Inferior parietal cortex (tissue), 1 donor: ENCODE measurements around the gene MRPL28.
"Not testable (repeated sequence)": the region's sequence is repeated elsewhere in the genome, so short reads cannot be mapped to it uniquely, and the experiment has no call there.

Experiments used
- DNase-seq: peaks from one replicate; pipeline ENCODE4 v3.0.0-alpha.2; 2016; ENCODE audit errors: extremely low spot score

The MRPL28 gene

DNA sequence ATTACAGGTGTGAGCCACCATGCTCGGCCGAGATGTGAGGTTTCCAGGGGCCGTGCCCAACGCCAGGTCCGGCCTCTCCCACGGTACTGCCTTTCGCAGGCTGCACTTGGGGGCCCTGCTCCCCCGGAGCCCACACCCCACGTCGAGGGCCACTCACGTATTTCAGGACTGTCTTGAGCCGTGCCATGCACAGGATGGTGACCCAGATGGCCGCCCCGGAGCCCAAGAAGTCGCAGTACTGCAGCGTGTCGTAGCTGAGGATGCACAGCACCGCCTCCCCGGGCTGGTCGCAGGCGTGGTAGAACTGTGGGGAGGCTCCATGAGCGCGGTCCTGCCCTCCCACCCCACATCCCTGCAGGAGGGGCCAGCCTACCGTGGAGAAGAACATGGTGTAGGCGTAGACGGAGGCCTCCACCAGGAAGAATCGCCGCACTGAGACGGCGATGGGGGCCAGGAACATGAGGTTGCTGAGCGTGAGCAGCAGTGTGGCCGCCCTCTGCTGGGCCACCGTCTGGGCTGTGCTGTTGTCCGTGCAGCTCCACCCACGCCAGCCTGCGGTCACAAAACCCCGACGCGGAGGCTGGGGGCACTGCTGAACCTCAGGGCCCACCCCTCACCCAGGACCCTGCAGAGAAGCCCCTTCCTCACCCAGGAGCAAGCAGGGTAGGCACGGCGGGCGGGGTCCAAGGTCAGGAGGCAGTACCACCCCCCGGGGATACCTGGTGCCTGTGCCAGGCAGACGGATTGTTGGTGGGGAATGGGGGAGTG, 3.7 kb upstream of the MRPL28 start:
- DNase-seq: no peak

DNA sequence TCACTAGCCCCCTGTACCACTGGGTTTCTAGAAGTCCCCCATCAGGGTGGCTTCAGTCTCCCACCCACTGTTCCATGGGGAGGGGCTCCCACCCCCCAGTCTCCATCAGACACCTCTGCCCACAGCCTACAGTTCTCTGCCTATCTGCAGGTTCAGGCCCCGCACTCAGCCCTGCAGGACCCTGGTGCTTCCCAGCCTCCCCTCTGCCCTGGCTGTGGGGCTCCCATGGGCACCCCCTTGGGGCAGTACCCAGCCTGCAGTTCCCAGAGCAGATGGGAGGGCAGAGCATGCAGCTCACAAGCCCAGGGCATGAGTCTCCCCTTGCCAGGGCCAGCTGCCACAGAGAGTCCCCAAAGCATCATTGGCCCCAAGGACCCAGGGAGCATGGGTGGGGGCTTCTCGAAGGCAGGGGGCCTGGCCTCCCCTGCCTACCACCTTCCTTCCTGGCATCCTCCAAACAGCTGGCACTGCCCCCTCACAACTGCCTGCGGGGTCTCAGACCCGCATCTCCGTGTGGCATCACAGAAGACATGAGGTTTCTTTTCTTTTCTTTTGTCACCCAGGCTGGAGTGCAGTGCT, 2.8 kb upstream of the MRPL28 start:
- no peak for DNase-seq

DNA sequence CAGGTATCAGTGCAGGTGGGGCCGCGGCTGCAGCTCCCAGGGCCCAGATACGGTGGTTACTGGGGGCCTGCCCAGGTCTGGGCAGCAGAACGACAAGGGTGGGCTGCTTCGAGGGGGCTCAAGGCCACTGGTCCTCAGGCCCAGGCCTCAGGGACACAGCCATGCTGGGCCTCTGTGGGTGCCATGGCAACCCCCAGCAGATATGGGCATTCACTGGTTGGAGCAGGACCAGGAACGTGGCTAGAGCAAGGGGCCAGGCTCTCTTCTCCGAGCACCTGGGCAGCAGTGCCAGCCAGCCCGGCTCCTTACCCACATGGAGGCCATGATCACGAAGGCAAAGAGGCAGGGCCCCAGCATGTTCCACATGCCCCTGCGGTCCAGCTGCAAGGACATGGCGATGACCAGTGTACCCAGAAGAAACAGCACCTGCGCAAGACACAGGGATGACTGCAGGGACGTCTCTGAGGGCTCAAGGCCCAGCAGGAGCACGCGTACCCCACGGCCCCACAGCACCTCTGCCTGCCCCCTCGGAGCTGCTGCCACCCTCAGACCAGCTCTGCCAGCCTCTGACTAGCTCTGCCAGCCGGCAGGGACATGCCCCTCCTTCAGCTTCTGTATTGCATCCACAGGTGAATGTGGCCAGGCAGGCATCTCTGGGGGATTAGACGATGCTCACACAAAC, 2.1 kb upstream of the MRPL28 start:
- DNase-seq: no peak

DNA sequence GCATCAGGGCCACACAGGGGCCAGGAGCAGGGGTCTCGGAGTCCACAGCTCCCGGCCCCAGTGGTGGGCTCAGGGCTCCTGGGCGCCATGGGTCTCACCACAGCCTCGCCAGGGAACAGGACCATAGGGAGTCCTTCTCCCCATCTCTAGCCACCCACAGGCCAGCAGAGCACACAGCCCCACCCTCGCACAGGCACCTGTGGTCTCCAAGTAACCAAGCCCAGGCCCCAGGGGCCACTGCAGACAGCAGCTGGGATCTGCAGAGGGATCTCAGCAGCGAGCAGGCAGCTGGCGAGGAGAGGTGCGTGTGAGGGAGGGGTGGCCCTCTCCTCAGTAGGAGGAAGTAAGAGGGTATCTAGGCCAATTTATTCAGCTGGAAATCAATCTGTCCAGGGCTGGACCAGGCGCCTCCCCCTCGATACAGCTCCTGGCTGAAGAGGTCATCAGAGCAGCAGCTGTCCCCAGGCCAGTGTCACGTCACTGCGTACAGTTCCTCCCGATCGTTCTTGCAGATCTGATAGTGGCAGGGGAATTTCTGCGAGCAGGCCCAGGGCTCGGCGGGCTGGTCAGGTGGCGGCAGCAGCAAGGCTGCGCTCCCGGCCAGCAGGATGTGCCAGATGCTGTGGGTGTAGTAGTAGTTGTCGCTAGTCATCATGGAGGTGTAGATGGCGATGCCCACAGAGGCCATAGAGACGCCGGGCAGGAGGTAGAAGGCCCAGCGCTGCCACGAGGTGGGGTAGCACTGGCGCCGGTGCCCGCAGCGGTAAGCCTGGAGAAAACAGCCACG, 1.4 kb upstream of the MRPL28 start:
- no peak for DNase-seq

DNA sequence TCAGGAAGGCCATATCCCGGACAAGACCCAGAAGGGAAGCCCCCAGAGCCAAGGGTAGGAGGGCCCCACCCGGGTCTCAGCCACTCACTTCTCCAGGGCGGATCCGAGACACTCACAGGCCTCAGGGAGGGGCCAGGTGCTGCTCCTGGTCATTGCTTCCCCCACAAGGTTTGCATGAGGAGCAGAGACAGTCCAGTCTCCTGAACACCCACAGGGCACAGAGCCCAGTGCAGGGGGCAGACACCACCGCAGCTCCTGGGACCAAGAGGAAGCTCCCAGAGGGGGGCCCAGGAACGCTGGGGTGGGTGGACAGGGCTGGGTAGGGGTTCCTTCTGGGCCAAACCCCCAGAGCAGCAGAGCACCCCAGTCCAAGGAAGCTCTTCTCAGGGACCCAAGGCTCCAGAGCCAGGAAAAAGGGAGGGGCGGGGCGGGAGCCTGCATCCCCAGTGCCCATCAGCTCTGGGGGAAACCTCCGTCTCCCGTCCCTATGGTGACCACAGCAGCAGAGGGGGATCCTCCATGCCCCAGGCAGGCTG, 709 bp upstream of the MRPL28 start:
- DNase-seq: no peak

DNA sequence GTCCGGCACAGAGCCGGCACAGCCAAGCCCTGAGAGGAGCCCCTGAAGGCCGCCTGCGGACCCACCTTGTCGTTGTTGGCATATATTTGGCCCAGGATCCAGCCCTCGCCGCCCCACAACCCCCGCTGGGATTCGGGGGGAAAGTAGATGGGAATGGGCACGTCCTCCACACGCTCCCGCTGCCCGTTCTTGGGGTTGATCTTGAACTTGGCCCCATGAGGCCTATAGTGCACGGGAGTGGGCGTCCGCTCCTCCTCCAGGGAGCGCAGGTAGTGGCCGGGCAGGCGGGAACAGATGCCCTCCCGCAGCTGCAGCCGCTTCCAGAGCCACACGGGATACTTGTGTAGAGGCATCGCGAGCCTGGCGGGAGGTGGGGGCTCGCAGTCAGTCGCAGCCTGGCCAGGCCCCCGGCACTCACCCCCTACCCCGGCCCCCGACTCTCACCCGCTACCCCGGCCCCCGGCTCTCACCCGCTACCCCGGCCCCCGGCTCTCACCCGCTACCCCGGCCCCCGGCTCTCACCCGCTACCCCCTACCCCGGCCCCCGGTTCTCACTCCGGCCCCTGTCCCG, 387 bp downstream of the MRPL28 start:
- DNase-seq: no peak

DNA sequence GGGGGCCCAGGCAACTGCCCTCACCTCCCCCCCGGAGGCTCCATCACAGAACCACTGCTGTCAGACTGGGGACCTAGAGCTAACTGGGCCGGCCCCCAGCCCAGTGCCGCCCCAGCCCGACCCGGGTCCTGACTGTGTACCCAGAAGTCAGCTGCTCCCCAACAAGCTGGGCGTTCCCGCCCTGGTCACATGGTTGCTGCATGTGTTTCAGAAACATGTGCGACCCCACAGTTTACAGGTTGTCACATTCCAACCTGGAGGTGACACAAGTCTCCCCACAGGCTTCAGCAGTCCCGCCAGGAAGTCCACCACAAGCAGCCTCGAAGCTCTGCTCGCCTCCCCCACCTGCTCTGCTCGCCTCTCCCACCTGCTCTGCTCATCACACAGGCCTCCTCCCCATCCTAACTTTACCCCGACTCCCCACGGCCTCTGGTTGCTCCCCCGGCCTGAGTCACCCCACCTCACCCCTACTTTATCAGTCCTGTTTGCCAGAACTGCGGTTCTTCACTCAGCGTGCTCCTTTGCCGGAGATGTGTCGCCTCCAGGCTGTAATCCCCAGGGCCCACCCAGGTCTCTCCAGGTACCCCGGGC, 968 bp downstream of the MRPL28 start:
- DNase-seq: no peak

DNA sequence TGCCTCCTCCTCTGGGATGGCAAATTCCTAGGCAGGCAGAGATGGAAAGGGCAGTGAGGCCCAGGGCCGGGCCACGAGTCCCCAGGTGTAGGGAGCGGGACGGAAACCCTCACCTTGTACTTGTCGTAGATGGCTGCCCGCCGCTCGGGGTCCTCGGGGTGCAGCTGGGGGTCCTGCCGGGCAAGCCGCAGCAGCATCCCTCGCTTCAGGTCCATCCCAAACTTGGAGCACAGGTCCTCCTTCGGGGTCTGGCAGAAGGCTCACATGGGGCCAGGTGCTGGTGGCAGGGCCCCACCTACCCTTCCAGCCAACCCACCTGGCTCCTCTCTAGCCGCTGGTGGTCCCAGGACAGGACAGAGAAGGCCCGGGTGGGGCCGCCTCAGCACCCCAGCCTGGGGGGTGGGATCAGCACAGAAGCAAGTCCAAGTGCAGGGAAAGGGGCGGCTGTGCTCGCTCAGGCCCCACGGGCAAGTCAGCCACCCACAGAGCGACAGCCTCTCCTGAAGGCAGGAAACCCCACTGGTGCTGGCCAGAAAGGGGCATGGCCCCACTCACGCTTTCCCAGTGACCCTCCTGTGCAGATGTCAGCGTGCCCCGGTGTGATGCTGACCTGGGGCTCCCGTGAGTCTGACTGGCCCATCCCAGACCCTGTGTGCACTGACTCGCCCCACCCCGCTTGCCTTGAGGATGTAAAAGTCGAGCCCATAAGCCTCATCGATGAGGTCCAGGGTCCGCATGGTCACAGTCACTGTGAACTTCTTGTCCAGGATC, 1.8 kb downstream of the MRPL28 start:
- no peak for DNase-seq

DNA sequence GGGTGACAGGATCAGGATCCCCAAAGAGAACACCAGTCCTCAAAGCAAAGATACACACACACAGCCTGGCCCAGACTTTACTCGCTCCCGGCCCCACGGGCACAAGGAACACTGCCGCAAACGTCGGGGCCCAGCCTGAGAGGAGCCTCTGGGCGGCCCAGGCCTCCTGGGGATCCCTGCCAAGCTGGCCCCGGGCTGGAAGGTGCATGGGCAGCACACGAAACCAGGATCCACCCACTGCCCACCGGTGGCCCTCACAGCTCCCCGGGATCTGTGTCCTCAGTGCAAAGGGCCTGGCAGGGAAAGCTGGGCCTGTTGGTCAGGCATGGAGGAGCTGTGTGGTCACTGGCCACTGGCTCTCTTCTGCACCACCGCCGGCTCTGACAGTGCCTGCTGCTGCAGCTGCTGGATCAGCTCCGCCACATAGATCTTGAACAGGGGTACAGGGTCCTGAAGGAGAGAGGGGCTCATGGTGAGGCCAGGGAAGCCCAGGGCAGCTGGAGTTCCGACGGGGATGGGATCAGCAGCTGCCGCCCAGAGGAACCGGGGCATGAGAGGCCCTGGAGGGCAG, 2.9 kb downstream of the MRPL28 start:
- DNase-seq: no peak

DNA sequence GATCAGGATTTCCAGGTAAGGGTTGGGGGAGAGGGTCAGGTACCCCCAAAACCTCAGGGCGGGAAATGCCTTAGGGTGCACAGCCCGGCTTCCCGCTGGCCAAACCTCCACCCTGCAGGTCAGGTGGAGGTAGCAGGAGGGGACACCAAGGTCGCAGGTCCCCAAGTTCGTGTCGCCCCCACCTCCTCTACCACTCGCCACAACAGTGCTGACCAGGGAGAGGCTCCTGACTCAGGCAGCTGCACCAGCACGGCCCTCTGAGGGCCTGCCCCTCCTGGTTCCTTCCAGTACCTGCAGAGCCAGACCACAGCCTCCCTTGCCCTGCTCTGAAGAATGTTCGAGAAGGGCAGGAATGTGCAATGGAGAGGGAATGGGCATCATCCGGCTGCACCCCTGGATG, 3.9 kb downstream of the MRPL28 start:
- no peak for DNase-seq

DNA sequence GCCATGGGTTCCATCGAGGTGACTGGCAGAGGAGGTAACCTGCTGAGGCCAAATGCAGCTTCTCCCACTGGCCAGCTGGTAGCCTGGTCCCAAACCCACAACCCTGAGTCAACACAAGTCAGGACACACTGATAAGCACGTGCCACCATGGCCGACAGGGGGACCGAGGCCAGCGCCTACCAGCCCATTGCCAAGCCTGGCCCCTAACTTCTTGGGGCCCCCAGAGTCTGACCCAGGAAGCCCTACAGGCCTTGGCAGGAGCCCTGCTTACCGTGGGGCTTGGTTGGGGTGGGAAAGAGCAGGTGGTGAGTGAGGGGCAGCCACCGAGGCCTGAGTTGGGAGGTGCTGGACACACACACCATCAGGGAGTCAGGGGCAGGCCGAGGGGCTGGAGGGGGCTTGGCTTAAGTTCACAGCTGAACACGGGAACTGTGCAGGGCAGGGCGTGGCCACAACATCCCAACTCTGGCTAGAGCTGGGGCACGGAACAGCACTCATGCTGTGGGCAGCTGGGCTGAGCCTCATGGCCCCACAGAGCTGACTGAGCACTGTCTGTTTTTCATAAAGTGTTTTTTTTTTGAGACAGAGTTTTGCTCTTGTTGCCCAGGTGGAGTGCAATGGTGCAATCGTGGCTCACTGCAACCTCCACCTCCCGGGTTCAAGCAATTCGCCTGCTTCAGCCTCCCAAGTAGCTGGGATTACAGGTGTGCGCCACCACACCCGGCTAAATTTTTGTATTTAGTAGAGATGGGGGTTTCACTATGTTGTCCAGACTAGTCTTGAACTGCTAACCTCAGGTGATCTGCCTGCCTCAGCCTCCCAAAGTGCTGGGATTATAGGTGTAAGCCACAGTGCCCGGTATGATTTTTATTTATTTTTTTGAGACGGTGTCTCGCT, 5.5 kb downstream of the MRPL28 start:
- DNase-seq: no peak

DNA sequence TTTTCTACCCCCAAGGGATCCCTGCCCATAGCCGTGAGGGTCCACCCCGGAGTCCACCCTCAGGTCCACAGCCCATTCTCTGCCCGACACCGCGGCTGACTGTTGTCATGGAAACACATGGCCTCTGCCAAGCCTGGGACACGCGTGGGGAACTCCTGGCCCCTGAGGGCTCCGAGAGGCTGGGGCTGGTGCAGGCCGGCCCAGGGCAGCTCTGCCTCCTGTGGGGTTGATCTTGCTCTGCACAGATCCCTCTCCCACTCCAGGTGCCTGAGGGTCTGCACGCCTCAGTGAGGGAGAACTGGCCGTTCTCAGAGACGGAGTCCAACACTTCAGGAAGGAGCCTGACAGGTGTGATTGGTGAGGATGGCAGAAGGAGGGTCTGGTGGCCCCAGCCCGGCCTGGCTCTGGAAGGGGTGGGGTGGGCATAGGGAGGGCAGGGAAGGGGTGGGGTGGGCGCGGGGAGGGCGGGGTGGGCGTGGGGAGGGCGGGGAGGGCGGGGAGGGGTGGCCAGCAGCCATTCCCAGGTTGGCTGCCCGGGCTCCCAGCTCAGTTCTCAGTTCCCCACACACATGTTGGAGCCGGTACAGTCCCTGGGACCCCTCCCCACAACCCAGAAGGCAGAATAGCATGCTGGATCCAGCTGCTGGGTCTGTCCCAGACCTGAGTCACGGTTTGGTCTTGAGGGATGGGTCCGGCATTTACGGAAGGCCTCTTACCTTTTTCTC, 6.4 kb downstream of the MRPL28 start:
- DNase-seq: no peak

DNA sequence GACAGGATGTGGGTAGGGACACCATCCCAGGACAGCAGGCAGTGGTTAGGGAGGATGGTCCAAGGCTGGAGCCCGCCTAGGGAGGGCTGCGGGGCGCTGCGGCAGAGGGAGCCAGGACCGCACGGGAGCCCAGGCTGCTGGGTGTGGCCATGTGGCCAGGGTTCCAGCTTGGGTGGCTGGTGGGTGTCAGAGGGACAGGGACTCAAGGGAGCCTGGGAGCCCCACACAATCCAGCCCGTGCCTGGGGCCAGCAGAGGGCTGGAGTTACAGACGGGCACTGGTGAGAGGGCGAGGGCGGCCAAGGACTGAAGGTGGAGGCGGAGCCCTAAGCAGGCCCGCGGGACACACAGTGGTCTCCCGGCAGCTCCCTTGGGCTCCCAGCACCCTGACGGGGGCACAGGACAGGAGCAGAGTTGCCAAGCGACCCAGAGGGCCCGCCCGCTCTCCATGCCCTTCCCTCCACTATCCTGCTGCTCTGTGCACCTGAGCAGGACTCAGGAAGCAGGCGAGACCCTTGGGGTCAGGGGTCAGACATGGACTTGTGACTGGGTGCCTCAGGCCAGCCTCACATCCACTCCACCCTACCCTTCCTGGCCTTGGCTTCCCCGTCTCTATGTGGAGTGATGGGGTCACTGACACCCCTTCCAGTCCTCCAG, 7.1 kb downstream of the MRPL28 start:
- no peak for DNase-seq

DNA sequence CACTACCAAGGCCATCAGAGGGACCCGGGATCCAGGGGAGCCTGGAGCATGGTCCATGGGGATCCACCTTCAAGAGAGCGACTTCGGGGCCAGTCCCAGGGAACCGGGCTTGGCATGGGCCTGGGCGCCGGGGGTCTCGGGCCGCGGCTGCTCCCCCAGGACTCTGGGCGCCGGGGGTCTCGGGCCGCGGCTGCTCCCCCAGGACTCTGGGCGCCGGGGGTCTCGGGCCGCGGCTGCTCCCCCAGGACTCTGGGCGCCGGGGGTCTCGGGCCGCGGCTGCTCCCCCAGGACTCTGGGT, 7.7 kb downstream of the MRPL28 start:
- not testable (repeated sequence) for DNase-seq

DNA sequence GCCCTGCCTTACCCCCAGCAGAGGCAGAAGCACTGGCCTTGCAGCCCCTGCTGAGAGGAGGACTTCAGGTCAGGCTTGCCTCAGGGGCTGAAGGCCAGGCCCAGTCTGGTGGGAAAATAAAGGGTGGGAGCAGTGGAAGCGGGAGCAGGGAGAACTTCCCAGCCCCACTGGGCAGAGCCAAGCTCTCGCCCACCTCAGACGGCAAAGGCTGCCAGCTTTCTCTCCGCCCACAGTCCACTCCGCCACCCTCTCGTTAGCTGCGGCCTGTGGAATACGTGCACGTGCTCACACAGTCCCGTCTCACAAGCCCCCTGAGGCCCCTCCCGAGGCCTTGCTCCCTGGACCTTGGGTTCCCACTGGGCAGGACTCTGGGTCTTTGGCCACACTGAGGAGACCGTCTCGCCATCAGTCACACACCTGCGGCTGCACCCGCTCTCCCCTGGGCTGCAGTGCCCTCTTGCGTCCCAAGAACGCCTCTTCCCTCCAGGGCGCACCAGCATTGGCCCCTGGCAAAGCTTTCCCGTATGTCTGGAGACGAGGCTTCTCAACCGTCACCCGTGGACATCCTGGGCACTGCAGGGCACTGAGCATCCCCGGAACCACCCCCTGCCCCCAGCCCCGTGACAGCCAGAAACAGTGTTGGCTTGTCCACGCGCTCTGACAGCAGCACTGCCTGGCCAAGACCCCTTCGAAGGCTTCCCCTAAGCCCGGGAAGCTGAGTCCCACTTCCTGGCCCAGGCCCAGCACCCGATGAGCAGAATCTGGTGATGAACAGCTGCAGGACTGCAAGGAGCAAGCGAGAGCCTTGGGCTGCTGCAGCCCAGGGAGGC, 8.3 kb downstream of the MRPL28 start:
- DNase-seq: peak; percentile 74

DNA sequence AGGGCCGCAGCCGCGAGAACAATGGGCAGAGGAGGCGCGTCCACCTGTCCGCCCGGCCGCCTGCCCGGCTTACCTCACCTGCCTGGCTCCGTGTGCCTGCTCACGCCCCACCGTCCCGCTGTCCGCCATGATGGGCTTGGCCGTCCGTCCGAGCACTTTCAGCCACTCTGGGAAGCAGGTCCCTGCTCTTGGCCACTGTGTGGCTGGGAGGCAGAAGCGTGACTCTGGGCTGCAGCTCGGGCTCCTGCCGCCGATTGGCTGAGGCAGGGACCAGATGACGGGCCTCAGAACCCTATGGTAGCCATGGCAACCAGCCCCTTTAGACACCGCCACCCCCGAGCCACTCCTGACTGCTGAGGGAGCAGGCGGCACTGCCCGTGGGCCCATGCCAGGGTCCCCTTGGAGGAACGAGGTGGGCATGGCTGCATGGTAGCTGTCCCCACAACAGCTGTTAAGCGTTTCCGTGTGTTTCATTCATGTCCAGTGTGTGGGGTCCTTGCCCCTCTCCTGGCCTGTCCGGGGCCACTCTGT, 8.9 kb downstream of the MRPL28 start:
- peak; percentile 22 for DNase-seq
